Liver (tissue), 3 donors: Measurements from ENCODE around the gene PKHD1.

Experiments
- HNF4G ChIP-seq: IDR thresholded peaks from 2 replicates; pipeline ENCODE4 v1.6.1; 2016; ENCODE audit warnings: antibody characterized with exemption
- RAD21 ChIP-seq, 2 donors: IDR thresholded peaks; 2 replicates each; pipeline ENCODE4 v1.6.1; 2016; ENCODE audit warnings: antibody characterized with exemption in 2 of 2, mild to moderate bottlenecking in 2 of 2
- TF ChIP-seq, protein P1 (sequence below): fragments of 150-350 bp; IDR thresholded peaks from 2 replicates; pipeline ENCODE4 v1.5.1; 2017; ENCODE audit warnings: improper control_type of control experiment, low read depth, low read length; ENCODE audit not compliant: missing input control
- donor health status: healthy.
- donor health status: healthy.

DNA sequence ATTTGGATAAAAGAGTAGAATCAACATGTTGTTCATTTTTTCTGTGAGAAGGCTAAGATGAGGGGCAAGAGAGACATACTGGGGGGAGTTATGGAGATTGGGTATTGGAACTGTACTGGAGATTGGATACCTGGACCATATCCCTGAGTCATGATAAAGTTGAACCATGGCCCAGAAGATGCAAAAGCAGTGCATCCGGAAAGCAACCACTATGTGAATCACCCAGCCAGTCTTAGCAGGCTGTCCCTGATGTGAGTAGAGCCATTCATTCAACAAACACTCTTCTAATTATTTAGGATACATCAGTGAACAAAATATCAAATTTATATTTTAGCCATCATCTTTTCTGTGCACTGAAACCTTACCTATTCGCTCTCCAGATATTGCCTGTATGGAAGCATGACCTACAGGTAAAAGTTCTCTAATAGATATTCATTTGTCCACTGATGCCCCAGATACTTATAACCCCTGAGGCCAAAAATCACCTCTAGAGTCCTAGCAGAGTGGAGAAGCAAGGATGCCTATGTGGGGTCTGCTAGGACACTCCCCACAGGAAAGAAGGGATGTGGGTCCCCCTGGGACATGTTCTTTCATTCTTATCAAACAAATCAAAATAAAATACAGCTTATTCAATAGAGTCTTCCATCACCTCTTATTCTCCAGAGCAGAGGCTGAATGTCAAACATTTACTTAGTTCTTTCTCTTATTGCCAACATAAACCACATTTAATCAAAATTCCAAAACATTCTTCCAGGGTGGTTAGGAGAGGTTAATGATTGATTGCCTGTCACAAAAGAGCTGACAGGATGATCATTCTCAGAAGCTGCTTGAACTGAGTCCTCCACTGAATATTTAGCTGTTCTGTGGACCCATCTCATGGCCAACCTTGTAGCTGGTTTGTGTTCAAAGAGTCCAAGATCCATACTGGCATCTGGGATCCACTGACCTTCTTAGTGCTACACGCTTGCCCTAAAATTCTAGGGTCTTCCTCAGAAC is 37.0 kb upstream of the PKHD1 start:
- TF ChIP-seq, protein P1, sequence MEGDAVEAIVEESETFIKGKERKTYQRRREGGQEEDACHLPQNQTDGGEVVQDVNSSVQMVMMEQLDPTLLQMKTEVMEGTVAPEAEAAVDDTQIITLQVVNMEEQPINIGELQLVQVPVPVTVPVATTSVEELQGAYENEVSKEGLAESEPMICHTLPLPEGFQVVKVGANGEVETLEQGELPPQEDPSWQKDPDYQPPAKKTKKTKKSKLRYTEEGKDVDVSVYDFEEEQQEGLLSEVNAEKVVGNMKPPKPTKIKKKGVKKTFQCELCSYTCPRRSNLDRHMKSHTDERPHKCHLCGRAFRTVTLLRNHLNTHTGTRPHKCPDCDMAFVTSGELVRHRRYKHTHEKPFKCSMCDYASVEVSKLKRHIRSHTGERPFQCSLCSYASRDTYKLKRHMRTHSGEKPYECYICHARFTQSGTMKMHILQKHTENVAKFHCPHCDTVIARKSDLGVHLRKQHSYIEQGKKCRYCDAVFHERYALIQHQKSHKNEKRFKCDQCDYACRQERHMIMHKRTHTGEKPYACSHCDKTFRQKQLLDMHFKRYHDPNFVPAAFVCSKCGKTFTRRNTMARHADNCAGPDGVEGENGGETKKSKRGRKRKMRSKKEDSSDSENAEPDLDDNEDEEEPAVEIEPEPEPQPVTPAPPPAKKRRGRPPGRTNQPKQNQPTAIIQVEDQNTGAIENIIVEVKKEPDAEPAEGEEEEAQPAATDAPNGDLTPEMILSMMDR = no peak
- TF ChIP-seq RAD21 (IDR thresholded peaks at IDR 0.05) (no peak), HNF4G (no peak)
